ENCODE data around the gene GLIS1. TPM values are rescaled to one million over a fixed set of nuclear protein-coding genes. Genes with fewer than 3 reads are reported as not detected.
A peak's percentile ranks its signal among the peaks of the same experiment; 100 is the strongest.

Gene GLIS1
- total and polyA plus RNA-seq, 8 donors: 0.20 to 4.8 (median 0.55) TPM; not detected in 1

DNA sequence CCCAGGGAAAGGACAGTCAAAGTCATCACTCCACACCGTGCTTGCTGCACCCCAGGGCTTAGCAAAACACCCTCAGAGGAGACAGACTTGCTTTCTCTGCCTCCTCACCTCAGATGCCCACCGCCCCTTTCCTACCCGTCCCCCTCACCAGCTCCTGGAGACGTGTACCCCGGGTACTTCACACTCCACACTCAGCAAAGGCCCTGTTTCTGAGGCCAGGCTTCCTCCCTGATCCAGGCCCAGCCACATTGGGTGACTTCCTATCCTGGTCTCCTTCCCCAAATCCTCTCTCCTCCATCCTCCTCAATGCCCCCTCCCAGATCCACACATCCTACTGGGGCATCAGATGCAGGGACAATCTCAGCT, 163.0 kb downstream of the GLIS1 start:
- WGBS, 5 donors: 72 to 90% (median 78%) methylated on average over 5 of the region's 5 CpGs
- H3K4me1 ChIP-seq: peaks cover 0 to 33% (median 8%) of the 10 kb centered on the region in 4 donors
- no peak overlapping the region for H3K27ac ChIP-seq
- DNase-seq: no peak
- no peak overlapping the region for H3K4me3 ChIP-seq
- H3K36me3 ChIP-seq: no peaks in the 10 kb centered on the region
- intact Hi-C loops (cut with DNase I; ENCODE audit: low total_unique reads): no loop called here
- no peaks in the 10 kb centered on the region for H3K9me3 ChIP-seq
- H3K27me3 ChIP-seq: no peaks in the 10 kb centered on the region
- no peak for TF ChIP-seq POLR2A (IDR thresholded peaks at IDR 0.05)
- TF ChIP-seq, protein P1, sequence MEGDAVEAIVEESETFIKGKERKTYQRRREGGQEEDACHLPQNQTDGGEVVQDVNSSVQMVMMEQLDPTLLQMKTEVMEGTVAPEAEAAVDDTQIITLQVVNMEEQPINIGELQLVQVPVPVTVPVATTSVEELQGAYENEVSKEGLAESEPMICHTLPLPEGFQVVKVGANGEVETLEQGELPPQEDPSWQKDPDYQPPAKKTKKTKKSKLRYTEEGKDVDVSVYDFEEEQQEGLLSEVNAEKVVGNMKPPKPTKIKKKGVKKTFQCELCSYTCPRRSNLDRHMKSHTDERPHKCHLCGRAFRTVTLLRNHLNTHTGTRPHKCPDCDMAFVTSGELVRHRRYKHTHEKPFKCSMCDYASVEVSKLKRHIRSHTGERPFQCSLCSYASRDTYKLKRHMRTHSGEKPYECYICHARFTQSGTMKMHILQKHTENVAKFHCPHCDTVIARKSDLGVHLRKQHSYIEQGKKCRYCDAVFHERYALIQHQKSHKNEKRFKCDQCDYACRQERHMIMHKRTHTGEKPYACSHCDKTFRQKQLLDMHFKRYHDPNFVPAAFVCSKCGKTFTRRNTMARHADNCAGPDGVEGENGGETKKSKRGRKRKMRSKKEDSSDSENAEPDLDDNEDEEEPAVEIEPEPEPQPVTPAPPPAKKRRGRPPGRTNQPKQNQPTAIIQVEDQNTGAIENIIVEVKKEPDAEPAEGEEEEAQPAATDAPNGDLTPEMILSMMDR (IDR thresholded peaks at IDR 0.05): no peak
- TF ChIP-seq POLR2AphosphoS5 (IDR thresholded peaks at IDR 0.05): no peak
- no peak for TF ChIP-seq EP300 (IDR thresholded peaks at IDR 0.05)

DNA sequence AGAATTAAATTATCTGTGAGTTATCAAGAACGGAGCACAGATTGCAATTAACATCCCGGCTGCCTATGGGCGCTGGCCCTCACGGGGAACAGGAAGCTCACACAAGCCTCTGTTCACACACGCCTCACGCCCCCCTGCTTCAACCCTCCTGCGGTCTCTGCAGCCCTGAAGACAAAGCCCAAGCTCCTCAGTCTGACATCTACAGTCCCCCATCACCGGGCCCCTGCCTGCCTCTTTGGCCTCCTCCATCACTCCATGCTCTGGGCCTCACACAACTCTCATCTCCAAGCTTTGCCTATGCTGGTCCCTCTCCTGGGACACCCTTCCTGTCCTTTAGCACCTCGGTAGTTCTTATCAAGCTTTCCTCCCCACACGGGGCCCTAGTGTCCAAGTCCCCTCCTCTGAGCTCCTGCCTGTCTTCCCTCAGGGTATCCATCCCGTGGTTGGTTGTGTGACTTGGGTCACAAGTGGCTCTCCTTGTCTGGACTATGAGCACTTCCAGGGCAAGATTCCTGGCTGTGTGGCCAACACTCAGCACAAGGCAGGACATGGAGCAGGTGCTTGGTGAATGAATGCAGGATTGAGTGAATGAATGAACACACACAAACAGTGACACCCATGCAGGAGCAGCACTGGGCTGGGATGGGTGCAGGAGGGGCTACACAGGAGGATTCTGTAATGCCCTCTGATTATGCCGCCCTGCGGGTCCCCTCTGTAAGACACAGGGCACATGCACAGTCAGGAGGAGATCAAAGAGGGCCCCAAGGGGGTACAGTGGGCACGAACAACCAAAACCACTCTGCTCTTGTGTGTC, 163.6 kb downstream of the GLIS1 start:
- DNase-seq: no peak
- TF ChIP-seq EP300 (IDR thresholded peaks at IDR 0.05): no peak
- no peak for TF ChIP-seq POLR2A (IDR thresholded peaks at IDR 0.05)
- TF ChIP-seq POLR2AphosphoS5 (IDR thresholded peaks at IDR 0.05): no peak
- H3K9me3 ChIP-seq: no peaks in the 10 kb centered on the region
- H3K4me1 ChIP-seq: peaks cover 0 to 34% (median 8%) of the 10 kb centered on the region in 4 donors
- intact Hi-C loops (cut with DNase I; ENCODE audit: low total_unique reads): no loop called here
- no peak overlapping the region for H3K4me3 ChIP-seq
- no peak overlapping the region for H3K27ac ChIP-seq
- H3K36me3 ChIP-seq: no peaks in the 10 kb centered on the region
- H3K27me3 ChIP-seq: no peaks in the 10 kb centered on the region
- 61 to 72% (median 70%) methylated on average over 13 to 14 of the region's 14 CpGs for WGBS, 5 donors

DNA sequence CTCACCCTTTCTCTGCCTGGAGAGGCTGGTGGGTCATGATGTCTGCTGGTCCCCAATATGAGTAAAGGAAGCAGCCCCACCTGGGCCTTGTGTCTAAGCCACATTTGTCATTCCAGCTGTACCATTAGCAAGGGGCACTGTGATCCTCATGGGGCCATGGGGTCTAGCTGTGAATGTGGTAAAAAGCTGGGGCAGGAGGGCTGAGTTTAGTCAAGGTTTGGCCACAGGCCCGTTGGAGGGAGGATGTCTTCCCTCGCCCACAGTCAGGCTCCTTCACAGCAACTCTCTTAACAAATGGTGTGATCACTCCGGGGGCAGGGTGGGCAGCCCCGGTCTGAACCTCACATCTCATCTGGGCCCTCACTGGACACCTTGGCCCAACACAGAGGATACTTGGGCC, 164.3 kb downstream of the GLIS1 start:
- Histone ChIP-seq H3K4me3 (no peak overlapping the region), H3K36me3 (no peaks in the 10 kb centered on the region), H3K4me1 (peaks cover 0 to 38% (median 8%) of the 10 kb centered on the region in 4 donors), H3K27me3 (no peaks in the 10 kb centered on the region), H3K27ac (no peak overlapping the region), H3K9me3 (no peaks in the 10 kb centered on the region)
- TF ChIP-seq POLR2A (IDR thresholded peaks at IDR 0.05) (no peak), EP300 (IDR thresholded peaks at IDR 0.05) (no peak), POLR2AphosphoS5 (IDR thresholded peaks at IDR 0.05) (no peak)
- TF ChIP-seq, protein P1 (IDR thresholded peaks at IDR 0.05): no peak
- intact Hi-C loops (cut with DNase I; ENCODE audit: low total_unique reads): no loop called here
- DNase-seq: no peak
- 51 to 76% (median 69%) methylated on average over 4 of the region's 4 CpGs for WGBS, 5 donors

DNA sequence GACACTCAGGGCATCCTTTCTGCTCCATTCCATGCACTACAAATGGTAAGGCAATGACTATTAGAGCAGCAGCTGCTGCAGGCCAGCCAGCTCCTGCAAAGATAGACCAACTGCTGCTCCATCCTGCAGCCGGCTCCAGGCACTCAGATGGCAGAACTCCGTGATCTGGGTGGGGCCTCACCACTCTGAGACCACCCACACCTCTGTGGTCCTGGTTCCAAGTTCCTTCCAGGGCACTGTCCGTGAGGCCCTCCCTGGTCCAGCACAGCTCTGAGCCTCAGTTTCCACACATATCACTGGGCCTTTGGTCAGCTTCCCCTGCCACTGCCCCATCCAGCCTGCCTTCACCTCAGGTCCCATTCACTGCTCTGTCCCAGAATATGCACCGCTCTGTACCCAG, 165.0 kb downstream of the GLIS1 start:
- no peaks in the 10 kb centered on the region for H3K36me3 ChIP-seq
- H3K27ac ChIP-seq: no peak overlapping the region
- TF ChIP-seq POLR2AphosphoS5 (IDR thresholded peaks at IDR 0.05): no peak
- TF ChIP-seq POLR2A (IDR thresholded peaks at IDR 0.05): no peak
- TF ChIP-seq EP300 (IDR thresholded peaks at IDR 0.05): no peak
- TF ChIP-seq, protein P1 (IDR thresholded peaks at IDR 0.05): no peak
- peaks cover 0 to 38% (median 8%) of the 10 kb centered on the region in 4 donors for H3K4me1 ChIP-seq
- no peak for DNase-seq
- H3K9me3 ChIP-seq: no peaks in the 10 kb centered on the region
- 86 to 96% (median 94%) methylated on average over 4 of the region's 4 CpGs for WGBS, 5 donors
- no peaks in the 10 kb centered on the region for H3K27me3 ChIP-seq
- intact Hi-C loops (cut with DNase I; ENCODE audit: low total_unique reads): no loop called here
- H3K4me3 ChIP-seq: no peak overlapping the region

DNA sequence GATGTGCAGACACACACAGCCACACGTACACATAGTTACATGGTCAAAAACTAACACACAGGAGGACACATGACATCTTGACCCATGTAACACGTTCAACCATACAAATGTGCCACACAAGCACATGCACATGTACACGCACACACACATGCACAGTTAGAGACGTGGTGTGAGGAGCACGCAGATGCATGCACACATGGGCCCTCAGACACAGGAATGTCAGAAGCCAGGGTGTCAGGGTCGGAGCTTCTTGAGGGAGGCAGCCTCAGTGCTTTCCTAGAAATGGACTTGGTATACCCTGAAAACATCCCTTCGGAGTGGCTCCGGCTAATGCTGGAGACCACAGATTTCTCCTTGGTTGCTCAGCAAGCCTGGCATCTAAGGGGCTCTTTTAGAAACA, 165.4 kb downstream of the GLIS1 start:
- peak overlapping the region in 1 of 5 donors; percentile 44 for H3K27ac ChIP-seq
- no peak overlapping the region for H3K4me3 ChIP-seq
- intact Hi-C loops (cut with DNase I; ENCODE audit: low total_unique reads): no loop called here
- WGBS, 5 donors: 90 to 95% (median 93%) methylated on average over 8 of the region's 8 CpGs
- peaks cover 0 to 38% (median 8%) of the 10 kb centered on the region in 4 donors for H3K4me1 ChIP-seq
- no peak for DNase-seq
- no peaks in the 10 kb centered on the region for H3K36me3 ChIP-seq
- H3K27me3 ChIP-seq: no peaks in the 10 kb centered on the region
- TF ChIP-seq, protein P1 (IDR thresholded peaks at IDR 0.05): no peak
- TF ChIP-seq POLR2A (IDR thresholded peaks at IDR 0.05): no peak
- TF ChIP-seq EP300 (IDR thresholded peaks at IDR 0.05): no peak
- no peak for TF ChIP-seq POLR2AphosphoS5 (IDR thresholded peaks at IDR 0.05)
- no peaks in the 10 kb centered on the region for H3K9me3 ChIP-seq

Measured in stomach (tissue), 9 donors.